Right lobe of liver (tissue), 4 donors: Measurements from ENCODE around the gene FUCA1.

ENCODE experiments used
- POLR2A ChIP-seq: fragments of 450-650 bp; IDR thresholded peaks from one replicate; pipeline ENCODE4 v1.6.1; 2017; ENCODE audit warnings: antibody characterized with exemption, mild to moderate bottlenecking
- TF ChIP-seq, protein P1 (sequence below), 4 donors: fragments of 200-600 bp in 3 of 4; fragments of 450-650 bp in 1 of 4; IDR thresholded peaks; one replicate each; pipeline versions ENCODE4 v1.5.1 to v1.8.0; 2016 to 2022; ENCODE audit warnings: antibody characterized with exemption in 4 of 4, mild to moderate bottlenecking in 2 of 4
- donor health status: DM: no; HTN: no; CAD: no.
- donor health status: DM: no; HTN: no; CAD: no.
- donor health status: DM: no; HTN: yes; CAD: no.

DNA sequence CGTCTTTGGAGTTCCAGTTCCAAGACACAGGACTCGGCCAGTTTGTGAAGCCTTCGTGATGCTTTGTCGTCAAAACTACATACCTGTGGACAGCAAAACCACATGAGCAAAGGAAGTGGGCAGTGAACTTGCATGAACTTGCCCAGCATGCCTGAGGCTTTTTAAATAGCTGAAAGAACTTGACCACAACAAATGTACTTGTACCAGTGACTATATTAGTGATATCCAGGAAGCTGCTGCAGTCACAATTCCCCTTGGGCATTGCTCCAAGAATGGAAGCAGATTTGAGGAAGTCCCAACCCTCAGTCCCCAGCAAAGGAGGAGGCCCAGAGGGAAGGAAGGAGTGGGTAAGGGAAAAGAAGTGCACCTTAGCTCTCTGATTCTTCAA lies 2.6 kb downstream of the FUCA1 start:
- TF ChIP-seq POLR2A: no peak
- TF ChIP-seq, protein P1, sequence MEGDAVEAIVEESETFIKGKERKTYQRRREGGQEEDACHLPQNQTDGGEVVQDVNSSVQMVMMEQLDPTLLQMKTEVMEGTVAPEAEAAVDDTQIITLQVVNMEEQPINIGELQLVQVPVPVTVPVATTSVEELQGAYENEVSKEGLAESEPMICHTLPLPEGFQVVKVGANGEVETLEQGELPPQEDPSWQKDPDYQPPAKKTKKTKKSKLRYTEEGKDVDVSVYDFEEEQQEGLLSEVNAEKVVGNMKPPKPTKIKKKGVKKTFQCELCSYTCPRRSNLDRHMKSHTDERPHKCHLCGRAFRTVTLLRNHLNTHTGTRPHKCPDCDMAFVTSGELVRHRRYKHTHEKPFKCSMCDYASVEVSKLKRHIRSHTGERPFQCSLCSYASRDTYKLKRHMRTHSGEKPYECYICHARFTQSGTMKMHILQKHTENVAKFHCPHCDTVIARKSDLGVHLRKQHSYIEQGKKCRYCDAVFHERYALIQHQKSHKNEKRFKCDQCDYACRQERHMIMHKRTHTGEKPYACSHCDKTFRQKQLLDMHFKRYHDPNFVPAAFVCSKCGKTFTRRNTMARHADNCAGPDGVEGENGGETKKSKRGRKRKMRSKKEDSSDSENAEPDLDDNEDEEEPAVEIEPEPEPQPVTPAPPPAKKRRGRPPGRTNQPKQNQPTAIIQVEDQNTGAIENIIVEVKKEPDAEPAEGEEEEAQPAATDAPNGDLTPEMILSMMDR (IDR thresholded peaks at IDR 0.05): no peak
